CD4-positive, alpha-beta T cell treated with Interleukin-15 for 4 hours (primary cell): ENCODE data around the gene RPS24.
"Not testable (repeated sequence)": the region's sequence is repeated elsewhere in the genome, so short reads cannot be mapped to it uniquely, and the experiment has no call there.

Source experiments
- DNase-seq: peaks from one replicate; pipeline ENCODE4 v3.0.0-alpha.2; 2020; ENCODE audit warnings: low spot score

Gene RPS24

DNA sequence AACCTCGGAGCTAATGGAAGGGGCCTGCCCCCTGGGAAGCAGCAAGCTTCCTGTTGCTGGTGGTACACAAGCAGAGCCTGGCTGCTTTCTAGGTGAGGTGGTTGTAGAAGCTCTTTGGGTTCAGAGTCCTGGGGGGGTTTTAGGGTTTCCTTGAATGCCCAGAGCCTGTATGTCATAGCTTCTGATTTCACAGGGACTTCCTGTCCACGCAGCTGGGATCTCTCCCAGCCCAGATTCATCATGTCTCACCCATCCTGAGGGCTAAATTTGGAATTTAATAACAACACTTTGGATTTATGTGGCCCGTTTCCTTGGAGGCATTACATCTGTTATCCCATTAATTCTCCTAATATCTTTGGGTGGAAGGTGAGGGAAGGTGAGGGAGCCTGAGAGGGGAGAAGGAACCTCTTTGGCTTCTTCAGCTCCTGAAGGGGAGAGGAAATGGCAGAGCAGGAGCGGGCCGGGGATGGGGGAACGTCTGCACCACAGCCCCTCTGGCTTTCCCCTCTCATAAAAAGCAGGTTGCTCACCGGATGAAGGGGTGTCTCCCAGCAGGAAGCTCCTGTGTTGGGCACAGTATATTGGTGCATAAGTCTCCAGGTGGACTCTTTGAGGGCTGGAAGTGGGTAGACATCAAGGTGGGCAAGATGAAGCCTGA, 19.7 kb downstream of the RPS24 start:
- DNase-seq, result no peak

DNA sequence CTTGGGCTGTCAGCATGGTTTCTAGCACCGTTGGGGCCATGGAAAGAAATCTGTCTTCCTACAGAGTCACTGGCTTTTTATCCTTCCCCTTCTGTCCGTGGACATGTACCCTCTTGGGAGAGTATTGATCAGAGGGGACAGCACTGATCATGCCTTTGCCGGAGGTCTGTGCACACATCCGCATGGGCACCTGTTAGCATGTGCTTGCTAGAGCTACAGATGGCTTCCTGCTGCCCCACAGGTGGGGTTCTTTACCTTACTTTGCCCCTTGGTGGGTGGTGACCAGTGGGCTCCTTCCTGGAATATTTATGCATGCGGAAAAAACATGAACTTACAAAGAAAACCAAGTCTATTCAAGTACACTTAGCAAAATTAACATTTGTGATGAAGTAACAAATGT, 24.9 kb downstream of the RPS24 start:
- DNase-seq, result no peak

DNA sequence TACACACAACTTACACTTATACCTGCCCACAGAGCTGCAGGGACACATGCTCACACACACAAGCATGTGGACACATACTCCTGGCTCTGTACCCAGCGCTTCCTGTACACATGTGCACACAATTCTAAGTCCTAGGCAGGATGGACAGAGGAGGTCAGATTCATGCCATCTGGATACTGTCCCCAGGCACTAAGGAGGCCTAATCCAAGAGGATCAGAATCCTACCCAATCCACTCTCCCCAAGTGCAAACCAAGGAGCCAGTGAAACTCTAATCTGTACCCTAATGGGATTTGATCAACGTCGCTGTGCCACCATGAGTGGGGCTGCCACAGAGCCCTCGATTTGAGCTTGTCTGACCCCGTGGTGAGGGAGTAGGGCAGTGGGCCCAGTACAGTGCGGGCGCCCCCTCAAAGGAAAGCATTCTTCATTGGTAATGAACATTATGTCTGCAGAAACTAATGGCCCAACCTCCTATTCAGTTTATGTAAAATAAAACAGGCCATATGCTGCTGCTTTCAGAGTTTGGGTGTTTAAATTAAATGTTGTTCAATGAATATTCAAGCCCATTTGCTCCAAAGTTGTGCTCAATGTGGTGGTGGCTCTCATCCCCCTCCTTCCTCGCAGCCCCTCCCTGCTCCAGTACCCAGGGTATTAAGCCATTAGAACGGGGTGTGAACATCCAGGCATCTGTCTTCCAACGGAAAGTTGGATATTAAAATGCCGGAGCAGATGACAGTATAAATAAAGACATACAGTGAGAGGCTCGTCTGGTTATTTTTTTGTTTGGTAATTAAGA, 26.4 kb downstream of the RPS24 start:
- DNase-seq, result no peak

DNA sequence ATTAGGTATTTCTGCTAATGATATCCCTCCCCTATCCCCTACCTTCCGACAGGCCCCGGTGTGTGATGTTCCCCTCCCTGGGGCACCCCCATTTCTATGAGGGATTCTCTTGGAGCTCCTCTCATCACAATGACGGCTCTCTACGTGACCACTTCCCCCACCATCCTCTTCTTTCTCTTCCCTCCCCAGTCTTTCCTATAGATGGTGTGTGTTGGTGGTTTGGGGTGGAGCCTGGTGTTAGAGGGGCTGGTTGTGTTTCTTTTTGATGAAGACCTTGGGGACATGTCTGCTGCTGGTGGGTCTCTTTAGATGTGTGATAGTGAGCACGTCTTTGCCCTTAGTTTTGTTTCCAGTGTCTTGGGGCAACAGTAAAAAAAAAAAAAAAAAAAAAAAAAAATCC, 28.6 kb downstream of the RPS24 start:
- DNase-seq, result no peak

DNA sequence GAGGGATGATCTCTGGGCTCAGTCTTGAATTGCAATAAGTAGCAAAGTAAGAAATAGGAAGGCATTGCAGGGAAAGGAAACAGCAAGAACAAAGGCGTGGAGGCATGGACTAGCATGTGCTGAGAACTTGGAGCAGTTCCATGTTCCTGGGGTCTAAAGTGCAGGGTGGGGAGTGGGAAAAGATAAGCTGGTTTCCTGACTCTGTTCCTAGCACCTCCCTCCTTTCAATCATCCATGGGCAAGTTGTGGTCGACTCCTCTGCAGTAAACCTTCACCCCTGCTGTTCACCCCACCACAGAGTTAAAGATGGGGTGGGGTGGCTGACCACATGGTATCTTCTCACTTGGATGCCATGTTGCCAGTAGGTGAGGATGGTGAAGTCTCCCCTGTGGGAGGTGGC, 29.6 kb downstream of the RPS24 start:
- no peak for DNase-seq

DNA sequence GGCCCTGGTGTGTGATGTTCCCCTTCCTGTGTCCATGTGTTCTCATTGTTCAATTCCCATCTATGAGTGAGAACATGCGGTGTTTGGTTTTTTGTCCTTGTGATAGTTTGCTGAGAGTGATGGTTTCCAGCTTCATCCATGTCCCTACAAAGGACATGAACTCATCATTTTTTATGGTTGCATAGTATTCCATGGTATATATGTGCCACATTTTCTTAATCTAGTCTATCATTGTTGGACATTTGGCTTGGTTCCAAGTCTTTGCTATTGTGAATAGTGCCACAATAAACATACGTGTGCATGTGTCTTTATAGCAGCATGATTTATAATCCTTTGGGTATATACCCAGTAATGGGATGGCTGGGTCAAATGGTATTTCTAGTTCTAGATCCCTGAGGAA, 31.3 kb downstream of the RPS24 start:
- not testable (repeated sequence) for DNase-seq

DNA sequence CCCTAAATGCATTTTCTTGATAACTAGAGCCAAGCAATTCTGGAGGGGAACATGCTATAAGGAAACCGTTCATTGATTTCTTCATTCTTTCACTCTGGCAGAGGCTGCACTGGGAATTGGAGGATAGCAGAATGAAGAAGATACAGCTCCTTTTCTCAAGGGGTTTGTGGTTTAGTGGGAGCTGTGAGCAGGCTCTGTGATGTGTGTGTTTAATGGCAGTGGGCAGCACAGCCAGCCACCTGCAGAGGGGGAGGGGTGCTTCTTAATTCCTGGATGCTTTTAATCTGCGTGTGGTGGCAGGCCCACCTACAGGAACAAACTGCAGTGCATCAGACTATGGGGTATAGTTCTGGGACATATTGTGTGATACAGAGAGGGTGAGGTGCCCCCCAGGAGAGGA, 31.9 kb downstream of the RPS24 start:
- DNase-seq, result no peak

DNA sequence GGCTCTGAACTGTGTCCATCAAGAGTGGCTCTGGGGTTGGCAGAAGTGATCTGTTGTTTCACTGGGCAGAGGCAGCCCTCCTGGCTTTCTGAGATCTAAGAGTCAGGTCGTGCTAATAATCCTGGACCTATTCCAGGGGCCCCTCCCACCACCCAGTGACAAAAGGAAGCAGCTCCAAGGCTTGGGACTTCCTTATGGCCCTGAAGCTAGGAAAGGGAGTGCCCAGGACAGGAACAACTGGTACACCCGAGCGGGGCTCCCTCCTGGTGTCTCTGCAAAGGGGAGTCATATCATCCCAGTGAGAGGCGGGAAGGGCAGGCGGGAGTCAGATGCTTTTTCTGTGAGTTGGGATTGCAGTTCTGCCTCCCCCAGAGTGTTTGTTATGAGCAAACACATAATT, 32.3 kb downstream of the RPS24 start:
- no peak for DNase-seq

DNA sequence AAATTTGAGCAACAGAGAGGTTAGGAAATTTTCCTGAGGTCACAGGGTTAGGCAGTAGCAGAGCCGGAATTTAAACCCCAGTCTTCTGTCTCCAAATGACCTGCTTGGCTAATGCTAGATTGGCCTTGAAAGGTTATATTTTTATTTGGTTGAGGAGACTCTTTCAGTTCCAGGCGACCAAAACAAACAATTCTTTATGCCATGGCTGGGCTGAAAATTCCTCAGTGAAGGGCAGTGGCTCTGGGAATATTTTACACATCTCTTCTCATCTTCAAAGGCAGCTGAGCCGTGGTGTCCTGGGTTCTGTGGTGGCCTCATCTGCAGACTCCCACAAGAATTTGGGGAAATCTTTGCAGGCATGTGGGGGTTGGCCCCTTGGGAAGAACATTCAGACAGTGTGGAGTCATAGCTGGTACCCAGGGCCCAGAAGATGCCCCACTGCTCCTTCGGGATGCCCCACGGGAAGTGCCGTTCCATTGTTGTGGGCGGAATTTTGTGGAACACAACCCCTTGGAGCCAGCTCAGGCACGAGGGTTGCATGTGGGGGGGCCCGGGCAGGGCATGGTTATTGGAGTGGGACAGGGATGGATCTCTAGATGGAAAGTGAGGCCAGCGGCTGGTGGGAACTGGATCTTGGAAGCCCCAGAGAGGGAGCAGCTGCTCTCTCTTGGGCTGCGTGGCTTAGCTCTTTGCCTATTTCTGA, 33.2 kb downstream of the RPS24 start:
- DNase-seq, result no peak

DNA sequence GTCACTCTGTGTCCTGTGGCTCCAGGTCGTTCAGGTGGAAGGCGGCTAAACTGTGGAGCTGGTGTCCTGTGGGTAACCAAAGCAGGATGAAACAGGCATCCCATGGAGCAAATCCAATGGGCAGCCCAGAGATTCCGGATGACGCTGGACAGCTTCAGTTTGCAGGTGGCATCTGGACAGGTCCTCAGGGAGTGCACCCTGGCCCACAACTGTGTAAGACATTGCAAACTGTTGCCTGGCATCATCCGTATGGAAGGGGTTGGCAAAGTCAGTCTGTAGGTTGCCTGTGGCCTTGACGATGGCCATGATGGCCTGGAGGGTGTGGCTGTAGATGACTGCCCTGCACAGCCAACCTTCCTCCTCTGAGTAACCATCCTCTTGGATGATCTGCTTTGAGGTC, 35.5 kb downstream of the RPS24 start:
- no peak for DNase-seq

DNA sequence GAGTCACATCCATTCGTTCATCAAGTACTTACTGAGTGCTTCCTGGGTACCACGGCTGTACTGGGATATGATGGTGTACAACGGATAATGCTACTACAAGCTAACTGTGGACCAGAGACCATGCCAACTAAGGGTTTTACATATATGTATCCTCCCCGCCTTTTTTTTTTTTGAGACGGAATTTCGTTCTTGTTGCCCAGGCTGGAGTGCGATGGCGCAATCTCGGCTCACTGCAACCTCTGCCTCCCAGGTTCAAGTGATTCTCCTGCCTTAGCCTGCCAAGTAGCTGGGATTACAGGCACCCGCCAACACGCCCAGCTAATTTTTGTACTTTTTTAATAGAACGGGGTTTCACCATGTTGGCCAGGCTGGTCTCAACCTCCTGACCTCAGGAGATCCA, 36.4 kb downstream of the RPS24 start:
- not testable (repeated sequence) for DNase-seq

DNA sequence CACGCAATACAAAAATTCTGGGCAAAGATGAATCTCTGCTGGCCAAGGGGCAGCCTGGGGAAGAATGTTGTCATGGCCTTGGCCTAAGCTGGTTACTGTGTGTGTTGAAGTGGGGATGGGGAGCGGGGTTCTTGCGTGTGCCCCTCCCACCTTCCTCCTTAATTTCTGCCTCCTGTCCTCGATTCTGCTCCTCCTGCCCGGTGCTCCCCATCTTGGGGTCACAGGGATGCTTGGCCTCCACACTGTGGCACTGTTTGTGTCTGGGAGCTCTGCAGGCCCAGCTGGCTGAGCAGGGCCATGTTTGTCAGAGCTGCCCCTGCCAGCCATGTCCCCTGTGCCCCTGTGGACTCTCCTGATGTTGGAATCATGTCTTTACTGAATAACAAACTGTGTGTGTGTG, 37.1 kb downstream of the RPS24 start:
- no peak for DNase-seq

DNA sequence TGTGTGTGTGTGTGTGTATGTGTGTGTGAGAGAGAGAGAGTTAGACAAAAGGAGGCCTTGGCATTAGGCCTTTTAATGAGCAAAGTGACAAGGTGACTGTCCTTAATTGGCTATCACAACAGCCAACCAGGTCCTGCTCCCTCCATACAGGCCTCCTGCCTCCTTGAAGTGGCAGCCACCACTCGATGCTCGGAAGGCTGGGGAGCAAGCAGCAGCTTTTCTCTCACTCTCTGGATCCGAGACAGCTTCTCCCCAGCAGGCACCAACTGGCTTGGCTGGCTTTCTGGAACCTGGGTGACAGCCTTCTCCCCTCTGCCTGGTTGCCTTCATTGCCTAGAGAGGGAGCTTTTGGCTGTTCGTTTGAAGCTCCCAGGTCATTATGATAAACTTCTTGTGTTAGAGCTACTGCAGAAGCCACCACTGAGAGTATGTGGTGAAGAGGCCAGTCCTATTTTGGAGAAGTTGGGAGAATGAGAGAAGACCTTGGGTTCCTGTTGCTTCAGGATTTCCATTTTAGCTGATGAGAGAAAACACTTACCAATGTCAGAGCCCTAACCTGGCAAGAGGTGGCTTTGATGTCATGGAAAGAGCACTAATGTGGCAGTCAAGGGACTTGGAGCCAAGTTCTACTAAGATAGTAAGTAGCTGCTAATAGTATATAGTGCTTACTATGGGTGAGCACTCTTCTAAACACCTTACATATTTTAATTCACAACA, 37.6 kb downstream of the RPS24 start:
- DNase-seq, result no peak

DNA sequence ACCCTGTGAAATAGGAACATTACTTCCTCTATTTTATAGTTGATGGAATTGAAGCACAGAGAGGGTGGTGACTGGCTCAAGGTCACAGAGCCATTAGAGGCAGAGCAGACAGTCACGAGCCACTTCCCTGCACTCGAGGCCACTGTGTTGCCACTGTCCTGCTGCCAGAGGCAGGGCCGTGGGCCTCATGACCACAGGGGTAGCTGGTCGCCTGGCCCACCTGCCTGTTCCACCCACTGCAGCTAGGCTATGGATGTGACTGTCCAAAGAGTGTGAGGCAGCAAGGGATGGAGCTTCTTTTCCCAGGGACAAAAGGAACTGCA, 38.2 kb downstream of the RPS24 start:
- no peak for DNase-seq

DNA sequence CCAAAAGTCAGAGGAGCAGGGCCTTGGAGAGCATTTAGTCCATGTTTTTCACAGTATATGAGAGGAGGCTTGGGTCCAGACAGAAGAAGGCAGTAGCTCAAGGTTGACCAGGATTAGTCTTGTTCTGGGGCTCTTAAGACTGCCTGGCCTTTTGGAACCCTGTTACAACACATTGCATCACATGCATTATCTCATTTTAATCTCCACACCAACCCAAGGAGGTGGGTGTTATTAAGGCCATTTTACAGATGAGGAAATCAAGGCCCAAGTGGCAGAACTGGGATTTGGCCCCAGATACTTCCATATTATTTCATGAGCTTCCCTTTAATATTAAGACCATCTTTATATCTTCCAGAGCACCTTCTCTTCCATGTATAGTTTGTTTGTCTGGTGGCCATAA, 38.8 kb downstream of the RPS24 start:
- DNase-seq, result no peak

DNA sequence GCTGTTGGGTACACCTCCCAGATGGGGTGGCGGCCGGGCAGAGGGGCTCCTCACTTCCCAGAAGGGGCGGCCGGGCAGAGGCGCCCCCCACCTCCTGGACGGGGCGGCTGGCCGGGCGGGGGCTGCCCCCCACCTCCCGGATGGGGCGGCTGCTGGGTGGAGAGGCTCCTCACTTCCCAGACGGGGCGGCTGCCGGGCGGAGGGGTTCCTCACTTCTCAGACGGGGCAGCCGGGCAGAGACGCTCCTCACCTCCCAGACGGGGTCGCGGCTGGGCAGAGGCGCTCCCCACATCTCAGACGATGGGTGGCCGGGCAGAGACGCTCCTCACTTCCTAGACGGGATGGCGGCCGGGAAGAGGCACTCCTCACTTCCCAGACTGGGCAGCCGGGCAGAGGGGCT, 42.1 kb downstream of the RPS24 start:
- DNase-seq, result not testable (repeated sequence)

DNA sequence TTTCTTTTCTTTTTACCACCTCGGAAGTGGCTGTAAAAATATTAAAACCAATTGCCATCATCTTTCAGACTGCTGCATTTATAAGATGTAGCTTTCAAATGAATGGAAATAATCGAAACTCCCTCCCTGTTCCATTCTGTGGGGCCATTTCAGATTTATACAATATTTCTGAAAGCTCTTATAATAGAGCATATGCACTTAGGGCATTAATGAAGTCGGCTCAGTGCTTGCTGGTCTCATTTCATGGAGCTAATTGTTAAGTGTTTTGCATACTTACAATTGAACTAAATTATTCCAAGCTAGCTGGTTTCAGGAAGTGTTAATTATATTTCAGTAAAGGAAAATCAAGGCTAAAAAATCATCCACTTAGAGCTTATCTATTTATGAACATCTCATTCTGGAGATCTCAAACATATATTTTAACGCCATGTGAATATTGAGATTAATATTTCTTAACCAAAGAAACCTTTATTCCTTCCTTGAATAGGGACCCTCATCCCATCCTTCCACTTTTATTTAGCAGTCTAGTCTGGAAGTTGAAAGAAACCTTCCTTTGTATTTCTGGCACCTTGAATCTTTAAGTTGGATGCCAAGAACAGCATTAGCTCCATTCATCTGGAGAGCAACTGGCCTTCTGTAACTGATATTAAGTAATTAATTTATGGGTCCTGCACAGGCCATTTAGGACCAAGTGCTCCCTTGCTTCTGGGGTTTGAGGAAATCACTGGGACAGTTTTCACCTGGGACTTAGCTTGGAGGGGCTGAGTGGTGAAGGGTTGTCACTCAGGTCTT, 45.1 kb downstream of the RPS24 start:
- DNase-seq, result no peak

DNA sequence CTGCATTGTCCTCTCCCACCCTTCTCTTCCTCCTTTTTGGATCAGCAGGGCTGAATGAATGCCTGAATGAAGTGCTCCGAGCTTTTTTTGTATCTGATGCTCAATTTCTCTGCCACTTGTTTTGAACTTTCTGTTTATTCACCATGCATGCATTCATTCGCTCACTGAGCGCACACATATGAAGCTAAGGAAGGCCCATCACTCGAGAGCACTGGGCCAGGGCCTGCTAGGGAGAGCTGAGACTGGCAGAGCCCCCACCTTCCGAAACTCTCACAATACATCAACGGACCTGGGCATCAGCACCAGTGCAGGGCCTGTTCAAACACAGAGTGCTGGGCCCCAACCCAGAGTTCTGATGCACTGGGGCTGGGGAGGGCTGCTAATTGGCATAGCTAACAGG, 45.7 kb downstream of the RPS24 start:
- DNase-seq, result no peak

DNA sequence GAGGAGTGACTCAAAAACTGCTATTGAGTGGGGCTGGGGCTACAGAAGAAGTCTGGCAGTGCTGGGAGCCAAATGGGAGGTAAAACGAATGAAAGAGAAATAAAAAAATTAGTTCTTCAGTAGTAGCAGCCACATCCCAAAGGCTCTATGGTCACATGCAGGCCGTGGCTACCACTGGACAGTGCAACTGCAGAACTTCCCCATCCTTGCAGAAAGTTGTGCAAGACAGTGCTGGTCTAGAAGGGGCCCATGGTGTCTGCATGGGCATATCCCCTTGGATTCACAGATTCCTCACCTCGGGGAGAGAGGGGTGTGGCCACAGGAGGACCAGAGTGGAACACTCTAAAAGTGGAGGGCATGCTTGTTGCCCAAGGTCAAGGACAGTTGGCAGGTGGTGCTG, 47.6 kb downstream of the RPS24 start:
- DNase-seq, result no peak

DNA sequence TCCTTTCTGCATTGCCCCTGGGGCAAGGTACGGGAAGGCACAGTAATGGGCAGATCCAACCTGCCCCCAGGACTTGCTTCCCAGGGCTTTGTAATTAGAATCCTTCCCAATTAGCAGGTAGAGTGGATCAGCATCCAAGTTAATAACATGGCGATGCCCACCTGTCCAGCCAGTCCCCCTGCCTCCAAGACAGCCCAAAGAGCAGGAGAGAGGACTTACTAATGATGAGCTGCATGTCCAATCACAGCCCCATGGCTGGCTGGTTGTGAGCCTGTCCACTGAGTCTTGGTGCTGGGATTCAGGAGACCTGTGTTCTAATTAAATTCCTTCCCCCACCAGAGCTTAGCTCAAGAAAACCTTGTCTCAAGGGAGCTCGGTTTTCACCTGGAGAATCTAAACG, 49.0 kb downstream of the RPS24 start:
- DNase-seq, result no peak
